Progenitor cell of endocrine pancreas (in vitro differentiated cells): ENCODE data around the gene DCLK2. TPM values are rescaled to one million over a fixed set of nuclear protein-coding genes. Genes with fewer than 3 reads are reported as not detected.

ENCODE experiments used
- DNase-seq: peaks from one replicate; pipeline ENCODE4 v3.0.0; 2021; ENCODE audit warnings: low spot score; ENCODE audit not compliant: unreplicated experiment
- H3K27ac Mint-ChIP-seq: 2 replicates; pipeline ENCODE4 v1.8.0; 2021; ENCODE audit warnings: mild to moderate bottlenecking, moderate library complexity, mixed read lengths
- H3K27me3 Mint-ChIP-seq: 2 replicates; pipeline ENCODE4 v1.8.0; 2021; ENCODE audit warnings: mixed read lengths
- H3K36me3 Mint-ChIP-seq: 2 replicates; pipeline ENCODE4 v1.8.0; 2022; ENCODE audit warnings: mixed read lengths; ENCODE audit not compliant: insufficient read depth
- H3K4me1 Mint-ChIP-seq: 2 replicates; pipeline ENCODE4 v1.8.0; 2021; ENCODE audit warnings: low read depth, mixed read lengths
- H3K4me3 Mint-ChIP-seq: 2 replicates; pipeline ENCODE4 v1.8.0; 2021; ENCODE audit warnings: low read depth, mild to moderate bottlenecking, moderate library complexity, mixed read lengths
- H3K9me3 Mint-ChIP-seq: 2 replicates; pipeline ENCODE4 v1.8.0; 2021; ENCODE audit warnings: low read depth, mixed read lengths
- total RNA-seq: library from RNA; stranded (reverse); gene quantifications from 2 replicates; pipeline ENCODE4 v1.2.1, GENCODE V29; 2021
- TF ChIP-seq, protein P1 (sequence below): fragments of 200-600 bp; sonication (generic); IDR thresholded peaks from one replicate; pipeline ENCODE4 v1.5.0; 2021; ENCODE audit warnings: antibody characterized with exemption, mild to moderate bottlenecking; ENCODE audit not compliant: unreplicated experiment

The DCLK2 gene
- total RNA-seq, 1 donor from 2014 or later: 7.2 TPM

DNA sequence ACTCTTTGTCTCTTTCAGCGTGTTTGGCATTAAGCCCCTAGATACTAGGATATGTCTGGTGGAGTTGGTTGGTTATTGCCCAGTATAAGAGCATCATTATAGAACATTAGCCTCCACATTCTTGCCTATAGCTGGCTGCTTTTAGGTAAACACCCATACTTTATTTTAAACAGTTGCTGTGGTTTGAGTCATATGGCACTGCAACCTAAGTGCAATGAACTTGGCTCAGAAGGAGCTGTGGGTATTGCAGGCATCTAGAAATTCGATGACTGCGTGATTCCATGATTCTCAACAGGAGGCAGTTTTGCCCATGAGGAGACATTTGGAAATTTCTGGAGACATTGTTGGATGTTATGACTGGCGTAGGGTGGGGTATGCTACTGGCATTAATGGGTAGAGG lies 49.5 kb downstream of the DCLK2 start:
- Mint-ChIP-seq H3K4me3 (no peak overlapping the region), H3K36me3 (no peaks in the 10 kb centered on the region), H3K27ac (no peak overlapping the region), H3K9me3 (no peaks in the 10 kb centered on the region), H3K4me1 (no peaks in the 10 kb centered on the region), H3K27me3 (peaks cover 6% of the 10 kb centered on the region)
- DNase-seq: no peak
- TF ChIP-seq, protein P1, sequence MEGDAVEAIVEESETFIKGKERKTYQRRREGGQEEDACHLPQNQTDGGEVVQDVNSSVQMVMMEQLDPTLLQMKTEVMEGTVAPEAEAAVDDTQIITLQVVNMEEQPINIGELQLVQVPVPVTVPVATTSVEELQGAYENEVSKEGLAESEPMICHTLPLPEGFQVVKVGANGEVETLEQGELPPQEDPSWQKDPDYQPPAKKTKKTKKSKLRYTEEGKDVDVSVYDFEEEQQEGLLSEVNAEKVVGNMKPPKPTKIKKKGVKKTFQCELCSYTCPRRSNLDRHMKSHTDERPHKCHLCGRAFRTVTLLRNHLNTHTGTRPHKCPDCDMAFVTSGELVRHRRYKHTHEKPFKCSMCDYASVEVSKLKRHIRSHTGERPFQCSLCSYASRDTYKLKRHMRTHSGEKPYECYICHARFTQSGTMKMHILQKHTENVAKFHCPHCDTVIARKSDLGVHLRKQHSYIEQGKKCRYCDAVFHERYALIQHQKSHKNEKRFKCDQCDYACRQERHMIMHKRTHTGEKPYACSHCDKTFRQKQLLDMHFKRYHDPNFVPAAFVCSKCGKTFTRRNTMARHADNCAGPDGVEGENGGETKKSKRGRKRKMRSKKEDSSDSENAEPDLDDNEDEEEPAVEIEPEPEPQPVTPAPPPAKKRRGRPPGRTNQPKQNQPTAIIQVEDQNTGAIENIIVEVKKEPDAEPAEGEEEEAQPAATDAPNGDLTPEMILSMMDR: no peak

DNA sequence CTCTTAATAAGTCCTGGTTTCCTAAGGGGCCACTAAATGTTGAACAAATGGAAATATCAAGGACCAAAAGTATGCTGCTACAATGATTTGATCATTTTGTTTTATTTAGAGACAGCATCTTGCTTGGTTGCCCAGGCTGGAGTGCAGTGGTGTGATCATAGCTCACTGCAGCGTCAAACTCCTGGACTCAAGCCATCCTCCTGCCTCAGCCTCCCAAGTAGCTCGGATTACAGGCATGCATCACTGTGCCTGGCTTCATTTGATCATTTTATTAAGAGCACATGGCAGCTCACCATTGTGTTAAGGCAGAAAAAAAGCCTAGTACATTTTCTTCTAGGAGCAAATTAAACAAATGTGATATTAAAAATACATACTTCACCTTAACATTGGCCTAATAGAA lies 52.7 kb downstream of the DCLK2 start:
- H3K27me3 Mint-ChIP-seq: peaks cover 15% of the 10 kb centered on the region
- H3K4me1 Mint-ChIP-seq: peaks cover 7% of the 10 kb centered on the region
- H3K9me3 Mint-ChIP-seq: no peaks in the 10 kb centered on the region
- no peaks in the 10 kb centered on the region for H3K36me3 Mint-ChIP-seq
- TF ChIP-seq, protein P1: no peak
- no peak overlapping the region for H3K4me3 Mint-ChIP-seq
- H3K27ac Mint-ChIP-seq: no peak overlapping the region
- no peak for DNase-seq

DNA sequence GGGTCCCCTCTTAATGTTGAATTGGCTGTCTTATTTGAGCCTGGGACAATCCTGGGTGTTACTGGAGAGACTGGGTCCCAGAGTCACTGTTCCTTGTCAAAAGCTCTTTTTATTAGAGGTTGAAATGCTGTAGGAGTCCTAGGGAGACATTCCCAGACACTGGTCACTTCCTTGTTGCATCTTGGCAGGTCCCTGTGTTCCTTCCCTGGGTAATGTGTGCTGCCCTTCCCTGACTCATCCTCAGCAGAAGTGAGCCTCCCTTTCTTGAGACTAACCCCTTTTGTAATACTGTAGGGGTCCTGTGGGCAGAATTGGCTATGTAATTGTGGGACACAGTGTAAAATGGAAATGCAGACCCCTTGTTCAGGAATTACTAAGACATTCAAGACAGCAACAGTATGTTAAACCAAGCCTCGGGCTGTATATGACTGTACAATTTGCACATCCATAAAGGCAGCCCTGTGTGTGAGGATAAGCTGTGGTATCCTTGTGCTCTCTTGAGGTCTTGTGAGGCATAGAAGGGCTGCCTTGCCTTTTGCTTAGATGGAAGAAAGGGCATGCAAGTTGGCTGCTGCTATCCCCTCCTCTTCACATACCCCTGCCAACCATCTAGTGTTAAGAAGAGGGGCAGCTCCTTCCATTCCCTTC lies 53.5 kb downstream of the DCLK2 start:
- TF ChIP-seq, protein P1: no peak
- H3K4me3 Mint-ChIP-seq: no peak overlapping the region
- DNase-seq: no peak
- no peaks in the 10 kb centered on the region for H3K36me3 Mint-ChIP-seq
- H3K4me1 Mint-ChIP-seq: peaks cover 7% of the 10 kb centered on the region
- no peak overlapping the region for H3K27ac Mint-ChIP-seq
- no peaks in the 10 kb centered on the region for H3K9me3 Mint-ChIP-seq
- peaks cover 20% of the 10 kb centered on the region for H3K27me3 Mint-ChIP-seq

DNA sequence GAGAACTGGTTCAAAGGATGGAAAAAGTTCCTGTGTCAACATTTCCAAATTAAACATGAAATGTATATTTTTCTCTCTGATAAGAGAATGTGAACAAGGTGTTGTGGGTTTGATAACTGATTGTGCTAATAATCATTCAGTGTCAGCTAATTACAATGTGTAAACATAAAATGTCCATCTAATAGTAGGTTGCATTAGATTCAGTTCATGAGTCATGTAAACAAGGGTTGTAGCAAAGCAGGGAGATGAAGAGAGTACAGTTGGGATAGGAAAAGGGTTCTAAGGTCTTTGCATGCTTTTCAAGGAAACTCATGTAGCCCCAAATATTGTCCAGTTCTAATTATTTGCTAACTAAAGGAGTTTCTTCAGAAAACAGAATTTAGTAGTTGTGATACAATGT lies 55.4 kb downstream of the DCLK2 start:
- TF ChIP-seq, protein P1: no peak
- no peaks in the 10 kb centered on the region for H3K36me3 Mint-ChIP-seq
- no peak overlapping the region for H3K27ac Mint-ChIP-seq
- peaks cover 20% of the 10 kb centered on the region for H3K27me3 Mint-ChIP-seq
- peaks cover 7% of the 10 kb centered on the region for H3K4me1 Mint-ChIP-seq
- no peak for DNase-seq
- H3K4me3 Mint-ChIP-seq: no peak overlapping the region
- H3K9me3 Mint-ChIP-seq: no peaks in the 10 kb centered on the region

DNA sequence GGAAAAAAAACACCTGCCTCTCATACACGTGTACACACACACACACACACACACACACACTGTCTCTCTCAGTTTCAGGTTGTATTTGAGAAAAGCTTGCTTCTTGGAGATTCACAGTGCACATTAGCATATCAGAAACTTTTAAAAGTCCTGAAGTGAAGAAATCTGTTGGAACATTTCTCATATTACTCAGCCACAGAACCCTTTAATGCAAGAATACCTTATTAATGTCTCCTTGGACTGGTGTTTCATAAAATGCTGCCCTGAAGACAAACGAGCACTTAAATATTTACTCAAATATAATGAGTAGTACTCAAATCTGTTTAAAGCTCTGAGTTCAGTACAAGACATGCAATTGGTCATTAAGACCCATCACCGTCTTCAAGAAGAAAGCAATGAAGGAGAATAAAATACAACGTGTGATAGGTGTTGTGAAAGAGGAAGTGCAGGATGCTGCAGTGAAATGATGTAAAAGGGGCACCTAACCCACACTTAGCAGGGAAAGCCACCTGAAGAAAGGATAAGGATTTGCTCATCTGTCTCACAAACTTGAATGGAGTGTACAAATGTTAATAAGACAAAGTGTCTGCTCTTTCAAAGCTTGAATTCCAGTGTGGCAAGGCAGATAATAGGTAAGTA lies 57.0 kb downstream of the DCLK2 start:
- Mint-ChIP-seq H3K4me1 (peaks cover 7% of the 10 kb centered on the region), H3K27me3 (peaks cover 18% of the 10 kb centered on the region), H3K27ac (no peak overlapping the region), H3K4me3 (no peak overlapping the region), H3K9me3 (no peaks in the 10 kb centered on the region), H3K36me3 (no peaks in the 10 kb centered on the region)
- DNase-seq: no peak
- TF ChIP-seq, protein P1: no peak
